ENCODE results near the gene MTUS2.

Gene MTUS2

GRCh38 chr13:29484796-29485195, 664.7 kb downstream of the MTUS2 start:
- no peak for DNase-seq (ENCODE audit: low spot score)

GRCh38 chr13:29486551-29486950, 666.4 kb downstream of the MTUS2 start:
- no peak for DNase-seq (ENCODE audit: low spot score)

GRCh38 chr13:29487466-29488454, 667.6 kb downstream of the MTUS2 start:
- no peak for DNase-seq (ENCODE audit: low spot score)

- DNase-seq (ENCODE audit: low spot score): no peak
These were observed 669.8 kb downstream of the MTUS2 start for GRCh38 chr13:29489650-29490560.

- no peak for DNase-seq (ENCODE audit: low spot score)
These were observed 670.4 kb downstream of the MTUS2 start for GRCh38 chr13:29490561-29490885.

- DNase-seq (ENCODE audit: low spot score): no peak
These were observed 671.1 kb downstream of the MTUS2 start for GRCh38 chr13:29491248-29491647.

GRCh38 chr13:29493796-29494195, 673.7 kb downstream of the MTUS2 start:
- no peak for DNase-seq (ENCODE audit: low spot score)

- DNase-seq (ENCODE audit: low spot score): no peak
These were observed 674.4 kb downstream of the MTUS2 start for GRCh38 chr13:29494520-29494919.

GRCh38 chr13:29496241-29496712, 676.1 kb downstream of the MTUS2 start:
- DNase-seq (ENCODE audit: low spot score): peak; percentile 40

GRCh38 chr13:29497137-29497654, 677.1 kb downstream of the MTUS2 start:
- DNase-seq (ENCODE audit: low spot score): no peak

GRCh38 chr13:29498426-29499040, 678.4 kb downstream of the MTUS2 start:
- no peak for DNase-seq (ENCODE audit: low spot score)

GRCh38 chr13:29499506-29500165, 679.5 kb downstream of the MTUS2 start:
- no peak for DNase-seq (ENCODE audit: low spot score)

GRCh38 chr13:29500386-29500785, 680.2 kb downstream of the MTUS2 start:
- no peak for DNase-seq (ENCODE audit: low spot score)

- DNase-seq (ENCODE audit: low spot score): no peak
These were observed 681.5 kb downstream of the MTUS2 start for GRCh38 chr13:29501674-29502073.

- DNase-seq (ENCODE audit: low spot score): no peak
These were observed 682.4 kb downstream of the MTUS2 start for GRCh38 chr13:29502391-29503008.

GRCh38 chr13:29503041-29503837, 683.1 kb downstream of the MTUS2 start:
- DNase-seq (ENCODE audit: low spot score): no peak

GRCh38 chr13:29504691-29505090, 684.6 kb downstream of the MTUS2 start:
- DNase-seq (ENCODE audit: low spot score): no peak

GRCh38 chr13:29505511-29505910, 685.4 kb downstream of the MTUS2 start:
- DNase-seq (ENCODE audit: low spot score): no peak

- DNase-seq (ENCODE audit: low spot score): no peak
These were observed 685.8 kb downstream of the MTUS2 start for GRCh38 chr13:29505950-29506349.

GRCh38 chr13:29507356-29507755, 687.2 kb downstream of the MTUS2 start:
- DNase-seq (ENCODE audit: low spot score): no peak
